A673 (cell line): ENCODE data around the gene STXBP5.

Source experiments
- CTCF ChIP-seq: fragments of 300-800, 200-600 bp; sonication (generic); conservative IDR thresholded peaks from 2 replicates; pipeline ENCODE4 v1.5.1; 2017; ENCODE audit warnings: low read depth, mild to moderate bottlenecking, antibody characterized with exemption, low read length, moderate library complexity, mixed read lengths
- EZH2 ChIP-seq: fragments of 200-600 bp; sonication (generic); IDR thresholded peaks from 2 replicates; pipeline ENCODE4 v1.6.1; 2017; ENCODE audit warnings: borderline replicate concordance, low read depth, mild to moderate bottlenecking, mixed read lengths, antibody characterized with exemption, low read length; ENCODE audit not compliant: poor library complexity, severe bottlenecking

GRCh38 chr6:147180926-147181325, 23.3 kb upstream of the STXBP5 start:
- no peak for TF ChIP-seq CTCF
- no peak for TF ChIP-seq EZH2
